HepG2 (cell line): ENCODE data around the gene METAP2. TPM values are rescaled to one million over a fixed set of nuclear protein-coding genes. Genes with fewer than 3 reads are reported as not detected.

Experiments used
- AGO1 ChIP-seq: fragments of 200-400 bp; formaldehyde crosslinking; IDR thresholded peaks from 2 replicates; pipeline ENCODE4 v1.6.1; 2017; ENCODE audit warnings: mild to moderate bottlenecking, low read depth, low read length, moderate library complexity; ENCODE audit not compliant: poor library complexity, severe bottlenecking
- EED ChIP-seq: sonication (generic); formaldehyde crosslinking; IDR thresholded peaks from 2 replicates; pipeline ENCODE4 v1.5.0; 2020; ENCODE audit warnings: mild to moderate bottlenecking, missing genetic modification reagents
- HNF4A ChIP-seq: sonication (generic); formaldehyde crosslinking; IDR thresholded peaks from 2 replicates; pipeline ENCODE4 v1.4.0; 2020; ENCODE audit warnings: missing genetic modification reagents
- HNRNPH1 ChIP-seq: fragments of 200-400 bp; formaldehyde crosslinking; optimal IDR thresholded peaks from 2 replicates; pipeline ENCODE3; 2017; ENCODE audit warnings: mild to moderate bottlenecking, low read depth, low read length
- HNRNPL ChIP-seq: fragments of 200-400 bp; formaldehyde crosslinking; IDR thresholded peaks from 2 replicates; pipeline ENCODE4 v1.6.1; 2017; ENCODE audit warnings: mild to moderate bottlenecking, low read depth, low read length
- ISX ChIP-seq: sonication (generic); formaldehyde crosslinking; conservative IDR thresholded peaks from 2 replicates; pipeline ENCODE4 v1.5.0; 2020; ENCODE audit warnings: missing genetic modification reagents
- NCOA2 ChIP-seq: sonication (generic); formaldehyde crosslinking; IDR thresholded peaks from 2 replicates; pipeline ENCODE4 v1.8.0; 2022; ENCODE audit warnings: inconsistent platforms
- ZNF33A ChIP-seq: sonication (generic); formaldehyde crosslinking; IDR thresholded peaks from 2 replicates; pipeline ENCODE4 v1.5.1; 2020; ENCODE audit warnings: missing genetic modification reagents, mild to moderate bottlenecking, moderate library complexity, borderline replicate concordance
- polyA plus RNA-seq, 8 experiments: library from polyadenylated mRNA; depleted of rRNA in 3 of 8; stranded (reverse) in 7 of 8; unstranded in 1 of 8; fragments of >200 nt; fragmentation: Illumina TruSeq in 4 of 8; extraction: Trizol in 4 of 8; gene quantifications; 2 replicates each; pipeline versions ENCODE4 v1.2.1 to v1.2.3, GENCODE V29; 2011 to 2016; ENCODE audit warnings: low read depth in 4 of 8, missing spikeins in 1 of 8, mixed read lengths in 1 of 8; ENCODE audit not compliant: insufficient read depth in 1 of 8
- total RNA-seq, 5 experiments: library from RNA; depleted of rRNA; stranded (reverse); fragments of >200 nt; fragmentation: Illumina TruSeq; extraction: Trizol; gene quantifications; 2 replicates each; pipeline ENCODE4 v1.2.3, GENCODE V29; 2016; ENCODE audit warnings: low read depth in 1 of 5
- TF ChIP-seq, protein P1 (sequence below): sonication (generic); formaldehyde crosslinking; IDR thresholded peaks from 2 replicates; pipeline ENCODE4 v1.4.0; 2020; ENCODE audit warnings: mild to moderate bottlenecking, missing genetic modification reagents, borderline replicate concordance

METAP2 gene
- total and polyA plus RNA-seq, 2 of the 13 experiments (the other 11 are each of a cell fraction or from before 2014, with no cell fraction given), result 67.8 to 131 TPM

DNA sequence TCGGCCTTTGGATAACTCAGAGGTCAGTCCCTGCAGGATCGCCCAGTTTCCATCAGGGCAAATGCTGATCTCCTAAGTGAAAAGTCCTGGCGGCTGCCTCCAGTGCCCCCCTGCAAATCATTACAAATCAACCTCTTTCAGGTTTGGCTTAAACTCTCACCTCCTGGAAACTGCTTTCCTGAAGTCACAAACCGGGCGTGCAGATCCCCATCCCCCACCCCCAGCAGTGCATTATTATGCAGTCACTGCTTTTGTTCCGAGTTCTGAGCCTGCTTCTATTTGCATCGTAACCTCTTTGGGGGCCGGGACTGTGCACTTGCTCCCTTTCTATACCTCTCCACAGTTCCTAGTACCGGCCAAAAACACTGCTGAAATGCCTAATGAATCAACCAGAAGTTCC lies 77.4 kb downstream of the METAP2 start, which contains the start of gene USP44 (continued):
- TF ChIP-seq, protein P1, sequence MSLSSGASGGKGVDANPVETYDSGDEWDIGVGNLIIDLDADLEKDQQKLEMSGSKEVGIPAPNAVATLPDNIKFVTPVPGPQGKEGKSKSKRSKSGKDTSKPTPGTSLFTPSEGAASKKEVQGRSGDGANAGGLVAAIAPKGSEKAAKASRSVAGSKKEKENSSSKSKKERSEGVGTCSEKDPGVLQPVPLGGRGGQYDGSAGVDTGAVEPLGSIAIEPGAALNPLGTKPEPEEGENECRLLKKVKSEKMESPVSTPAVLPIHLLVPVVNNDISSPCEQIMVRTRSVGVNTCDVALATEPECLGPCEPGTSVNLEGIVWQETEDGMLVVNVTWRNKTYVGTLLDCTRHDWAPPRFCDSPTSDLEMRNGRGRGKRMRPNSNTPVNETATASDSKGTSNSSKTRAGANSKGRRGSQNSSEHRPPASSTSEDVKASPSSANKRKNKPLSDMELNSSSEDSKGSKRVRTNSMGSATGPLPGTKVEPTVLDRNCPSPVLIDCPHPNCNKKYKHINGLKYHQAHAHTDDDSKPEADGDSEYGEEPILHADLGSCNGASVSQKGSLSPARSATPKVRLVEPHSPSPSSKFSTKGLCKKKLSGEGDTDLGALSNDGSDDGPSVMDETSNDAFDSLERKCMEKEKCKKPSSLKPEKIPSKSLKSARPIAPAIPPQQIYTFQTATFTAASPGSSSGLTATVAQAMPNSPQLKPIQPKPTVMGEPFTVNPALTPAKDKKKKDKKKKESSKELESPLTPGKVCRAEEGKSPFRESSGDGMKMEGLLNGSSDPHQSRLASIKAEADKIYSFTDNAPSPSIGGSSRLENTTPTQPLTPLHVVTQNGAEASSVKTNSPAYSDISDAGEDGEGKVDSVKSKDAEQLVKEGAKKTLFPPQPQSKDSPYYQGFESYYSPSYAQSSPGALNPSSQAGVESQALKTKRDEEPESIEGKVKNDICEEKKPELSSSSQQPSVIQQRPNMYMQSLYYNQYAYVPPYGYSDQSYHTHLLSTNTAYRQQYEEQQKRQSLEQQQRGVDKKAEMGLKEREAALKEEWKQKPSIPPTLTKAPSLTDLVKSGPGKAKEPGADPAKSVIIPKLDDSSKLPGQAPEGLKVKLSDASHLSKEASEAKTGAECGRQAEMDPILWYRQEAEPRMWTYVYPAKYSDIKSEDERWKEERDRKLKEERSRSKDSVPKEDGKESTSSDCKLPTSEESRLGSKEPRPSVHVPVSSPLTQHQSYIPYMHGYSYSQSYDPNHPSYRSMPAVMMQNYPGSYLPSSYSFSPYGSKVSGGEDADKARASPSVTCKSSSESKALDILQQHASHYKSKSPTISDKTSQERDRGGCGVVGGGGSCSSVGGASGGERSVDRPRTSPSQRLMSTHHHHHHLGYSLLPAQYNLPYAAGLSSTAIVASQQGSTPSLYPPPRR (CRISPR knock-in tag), result no peak
- TF ChIP-seq ZNF33A (CRISPR knock-in tag), result no peak
- no peak for TF ChIP-seq NCOA2 (CRISPR knock-in tag)
- TF ChIP-seq ISX, result no peak
- TF ChIP-seq EED (CRISPR knock-in tag), result no peak
- TF ChIP-seq HNF4A (CRISPR knock-in tag), result no peak
- no peak for TF ChIP-seq AGO1
- TF ChIP-seq HNRNPH1, result no peak
- TF ChIP-seq HNRNPL, result no peak
